GM19238 (cell line): ENCODE data around the gene ODF2L.
"Not testable (repeated sequence)": the region's sequence is repeated elsewhere in the genome, so short reads cannot be mapped to it uniquely, and the experiment has no call there.

ENCODE experiments used
- DNase-seq: peaks from one replicate; pipeline ENCODE4 v3.0.0; 2011; ENCODE audit warnings: low spot score; ENCODE audit not compliant: insufficient read length

ODF2L gene

GRCh38 chr1:86388777-86389176 is 7.3 kb downstream of the ODF2L start:
- DNase-seq = no peak

- DNase-seq = no peak
Measured at GRCh38 chr1:86387916-86388627, 8.1 kb downstream of the ODF2L start.

GRCh38 chr1:86382878-86383277 is 13.2 kb downstream of the ODF2L start:
- DNase-seq = no peak

- no peak for DNase-seq
Measured at GRCh38 chr1:86381223-86381622, 14.9 kb downstream of the ODF2L start.

- peak; percentile 2 for DNase-seq
Measured at GRCh38 chr1:86380257-86380861, 15.8 kb downstream of the ODF2L start.

GRCh38 chr1:86378813-86379212 is 17.3 kb downstream of the ODF2L start:
- no peak for DNase-seq

- no peak for DNase-seq
Measured at GRCh38 chr1:86377341-86377740, 18.8 kb downstream of the ODF2L start.

GRCh38 chr1:86375688-86376087 is 20.4 kb downstream of the ODF2L start:
- DNase-seq = no peak

GRCh38 chr1:86370601-86371022 is 25.5 kb downstream of the ODF2L start:
- no peak for DNase-seq

GRCh38 chr1:86365896-86366295 is 30.2 kb downstream of the ODF2L start:
- DNase-seq = no peak

- DNase-seq = no peak
Measured at GRCh38 chr1:86362807-86363206, 33.3 kb downstream of the ODF2L start.

- no peak for DNase-seq
Measured at GRCh38 chr1:86357796-86358195, 38.3 kb downstream of the ODF2L start.

- DNase-seq = no peak
Measured at GRCh38 chr1:86356247-86356646, 39.9 kb downstream of the ODF2L start.

- DNase-seq = no peak
Measured at GRCh38 chr1:86352086-86352485, 44.0 kb downstream of the ODF2L start.

- DNase-seq = not testable (repeated sequence)
Measured at GRCh38 chr1:86350230-86350629, 45.9 kb downstream of the ODF2L start.

GRCh38 chr1:86346388-86346787 is 49.7 kb downstream of the ODF2L start:
- DNase-seq = no peak

- DNase-seq = no peak
Measured at GRCh38 chr1:86345042-86345441, 51.1 kb downstream of the ODF2L start.

- DNase-seq = no peak
Measured at GRCh38 chr1:86339906-86340305, 56.2 kb downstream of the ODF2L start.

- DNase-seq = no peak
Measured at GRCh38 chr1:86339014-86339812, 56.9 kb downstream of the ODF2L start.

GRCh38 chr1:86335916-86336315 is 60.2 kb downstream of the ODF2L start:
- no peak for DNase-seq

- DNase-seq = no peak
Measured at GRCh38 chr1:86325264-86325663, 70.9 kb downstream of the ODF2L start.

GRCh38 chr1:86324130-86324822 is 71.8 kb downstream of the ODF2L start:
- DNase-seq = no peak
